ENCODE data around the gene ATG13.

DNA sequence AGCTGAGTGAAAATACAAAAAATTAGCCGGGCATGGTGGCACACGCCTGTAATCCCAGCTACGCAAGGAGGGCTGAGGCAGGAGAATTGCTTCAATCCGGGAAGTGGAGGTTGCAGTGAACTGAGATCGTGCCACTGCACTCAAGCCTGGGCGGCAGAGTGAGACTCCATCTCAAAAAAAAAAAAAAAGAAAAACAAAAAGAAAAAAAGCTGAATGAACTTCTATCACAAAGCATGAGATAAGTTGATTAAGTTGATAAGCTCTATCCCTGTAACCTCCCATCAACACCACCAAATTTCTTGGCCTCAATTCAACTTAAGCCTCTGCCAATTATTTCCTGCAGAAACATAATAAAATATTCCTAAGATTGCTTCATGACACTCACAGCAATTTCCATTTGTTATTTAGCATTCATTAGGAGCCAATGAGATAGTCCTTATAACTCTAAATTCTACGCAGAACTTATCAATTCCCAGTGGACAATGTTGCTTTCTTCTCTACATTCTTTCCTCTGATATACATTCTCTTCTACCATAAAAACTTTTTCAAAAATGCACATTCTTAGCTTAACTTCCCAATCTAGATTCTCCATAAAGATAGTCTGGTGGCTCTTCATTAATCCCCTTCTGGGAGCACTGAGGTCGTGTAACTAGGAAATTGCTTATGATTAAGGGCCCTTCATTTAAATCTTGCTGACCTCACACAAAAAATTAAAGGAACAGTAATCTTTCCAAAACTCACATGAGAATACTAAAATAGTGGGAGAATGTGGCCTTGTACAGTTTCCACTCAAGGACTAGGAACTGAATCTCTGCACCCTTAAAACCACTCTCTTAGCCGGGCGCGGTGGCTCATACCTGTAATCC is 26.4 kb upstream of the ATG13 start:
- no peak for TF ChIP-seq CTCF (optimal IDR thresholded peaks at IDR 0.05 in 1 of 3, IDR thresholded peaks at IDR 0.05 in 1 of 3, conservative IDR thresholded peaks at IDR 0.05 in 1 of 3; ENCODE audit: extremely low read depth in 1 of 3, insufficient read depth in 2 of 3, low read length in 3 of 3)
- no peak for TF ChIP-seq EZH2 (IDR thresholded peaks at IDR 0.05; ENCODE audit: low read length)

Measured in keratinocyte (primary cell).